Measurements from ENCODE around the gene PLCB1.

The PLCB1 gene

DNA sequence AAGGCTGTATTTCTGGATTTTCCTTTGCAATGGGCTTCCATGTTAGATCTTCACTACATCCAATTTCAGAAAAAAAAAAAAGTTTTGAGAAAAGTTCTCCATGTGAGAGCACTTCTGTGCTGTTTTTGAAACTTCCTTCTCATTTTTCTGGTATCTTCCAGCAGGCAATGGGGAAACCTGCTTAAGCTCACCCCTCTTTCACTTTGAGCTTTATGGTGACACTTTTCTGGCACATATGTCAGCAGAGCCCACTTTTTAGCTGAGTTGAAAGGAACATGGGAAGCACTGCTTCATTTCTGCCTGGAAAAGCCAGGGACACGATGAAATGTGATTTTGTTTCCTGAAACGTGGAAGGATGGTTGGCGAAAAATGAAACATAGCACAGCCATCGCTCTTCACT lies 293.7 kb downstream of the PLCB1 start:
- Histone ChIP-seq H3K27ac (no peak overlapping the region), H3K4me3 (no peak overlapping the region)
- TF ChIP-seq, protein P1, sequence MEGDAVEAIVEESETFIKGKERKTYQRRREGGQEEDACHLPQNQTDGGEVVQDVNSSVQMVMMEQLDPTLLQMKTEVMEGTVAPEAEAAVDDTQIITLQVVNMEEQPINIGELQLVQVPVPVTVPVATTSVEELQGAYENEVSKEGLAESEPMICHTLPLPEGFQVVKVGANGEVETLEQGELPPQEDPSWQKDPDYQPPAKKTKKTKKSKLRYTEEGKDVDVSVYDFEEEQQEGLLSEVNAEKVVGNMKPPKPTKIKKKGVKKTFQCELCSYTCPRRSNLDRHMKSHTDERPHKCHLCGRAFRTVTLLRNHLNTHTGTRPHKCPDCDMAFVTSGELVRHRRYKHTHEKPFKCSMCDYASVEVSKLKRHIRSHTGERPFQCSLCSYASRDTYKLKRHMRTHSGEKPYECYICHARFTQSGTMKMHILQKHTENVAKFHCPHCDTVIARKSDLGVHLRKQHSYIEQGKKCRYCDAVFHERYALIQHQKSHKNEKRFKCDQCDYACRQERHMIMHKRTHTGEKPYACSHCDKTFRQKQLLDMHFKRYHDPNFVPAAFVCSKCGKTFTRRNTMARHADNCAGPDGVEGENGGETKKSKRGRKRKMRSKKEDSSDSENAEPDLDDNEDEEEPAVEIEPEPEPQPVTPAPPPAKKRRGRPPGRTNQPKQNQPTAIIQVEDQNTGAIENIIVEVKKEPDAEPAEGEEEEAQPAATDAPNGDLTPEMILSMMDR (IDR thresholded peaks at IDR 0.05): no peak
- no peak for DNase-seq (ENCODE audit: low spot score)

GRCh38 chr20:8427419-8428040 lies 295.5 kb downstream of the PLCB1 start:
- no peak for DNase-seq (ENCODE audit: low spot score)
- no peak overlapping the region for H3K4me3 ChIP-seq
- no peak overlapping the region for H3K27ac ChIP-seq
- TF ChIP-seq, protein P1 (IDR thresholded peaks at IDR 0.05): no peak

GRCh38 chr20:8428988-8429387 lies 296.9 kb downstream of the PLCB1 start:
- DNase-seq (ENCODE audit: low spot score): no peak
- no peak overlapping the region for H3K27ac ChIP-seq
- TF ChIP-seq, protein P1 (IDR thresholded peaks at IDR 0.05): no peak
- H3K4me3 ChIP-seq: no peak overlapping the region

GRCh38 chr20:8431538-8432434 lies 299.7 kb downstream of the PLCB1 start:
- Histone ChIP-seq H3K4me3 (peak overlapping the region; percentile 32), H3K27ac (peak overlapping the region in 1 of 2 donors; percentile 69)
- TF ChIP-seq, protein P1 (IDR thresholded peaks at IDR 0.05): no peak
- DNase-seq (ENCODE audit: low spot score): no peak

GRCh38 chr20:8432435-8433148 lies 300.5 kb downstream of the PLCB1 start:
- TF ChIP-seq, protein P1 (IDR thresholded peaks at IDR 0.05): no peak
- peak overlapping the region; percentile 32 for H3K4me3 ChIP-seq
- H3K27ac ChIP-seq: peak overlapping the region in 1 of 2 donors; percentile 69
- no peak for DNase-seq (ENCODE audit: low spot score)

DNA sequence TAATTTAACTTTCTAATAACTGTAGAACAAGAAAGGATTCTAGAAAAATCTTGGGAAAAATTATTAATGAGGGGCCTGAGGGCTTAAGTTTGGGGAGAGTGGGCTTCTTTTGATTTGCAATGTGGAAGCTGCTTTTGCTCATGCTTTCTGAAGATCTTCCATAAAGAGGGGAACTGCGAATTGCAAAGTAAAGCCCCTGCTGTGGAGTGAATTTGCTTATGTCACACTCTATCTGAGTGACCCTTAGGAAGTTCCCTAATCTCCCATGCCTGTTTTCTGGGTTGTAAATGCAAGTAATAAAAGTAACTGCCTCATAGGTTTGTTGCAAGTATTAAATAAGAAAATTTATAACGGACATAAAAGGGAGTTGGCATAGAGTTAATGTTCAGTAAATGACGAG lies 301.2 kb downstream of the PLCB1 start:
- DNase-seq (ENCODE audit: low spot score): no peak
- Histone ChIP-seq H3K4me3 (no peak overlapping the region), H3K27ac (no peak overlapping the region)
- TF ChIP-seq, protein P1 (IDR thresholded peaks at IDR 0.05): no peak
